HG03039 (cell line): ENCODE results near the gene FRMD3.
A peak's percentile ranks its signal among the peaks of the same experiment; 100 is the strongest.

Source experiments
- ATAC-seq: cut with Tn5 transposase; IDR thresholded peaks from one replicate; pipeline ENCODE4 v1.9.1; 2021; ENCODE audit warnings: mild to moderate bottlenecking, moderate library complexity; ENCODE audit not compliant: unreplicated experiment

The FRMD3 gene

GRCh38 chr9:83538172-83538889, at the start of gene FRMD3:
TSS of gene FRMD3 (minus strand) at chr9:83538401. CDS start at chr9:83538231, 170 bp downstream.
- ATAC-seq = no peak

GRCh38 chr9:83584995-83585394, 46.8 kb upstream of the FRMD3 start:
- no peak for ATAC-seq

GRCh38 chr9:83583151-83584014, 45.2 kb upstream of the FRMD3 start:
- no peak for ATAC-seq

- no peak for ATAC-seq
Observed at GRCh38 chr9:83582029-83582428, 43.8 kb upstream of the FRMD3 start.

- ATAC-seq = no peak
Observed at GRCh38 chr9:83574482-83574881, 36.3 kb upstream of the FRMD3 start.

GRCh38 chr9:83572524-83572923, 34.3 kb upstream of the FRMD3 start:
- ATAC-seq = no peak

- no peak for ATAC-seq
Observed at GRCh38 chr9:83570359-83570758, 32.2 kb upstream of the FRMD3 start.

- no peak for ATAC-seq
Observed at GRCh38 chr9:83569326-83569725, 31.1 kb upstream of the FRMD3 start.

DNA sequence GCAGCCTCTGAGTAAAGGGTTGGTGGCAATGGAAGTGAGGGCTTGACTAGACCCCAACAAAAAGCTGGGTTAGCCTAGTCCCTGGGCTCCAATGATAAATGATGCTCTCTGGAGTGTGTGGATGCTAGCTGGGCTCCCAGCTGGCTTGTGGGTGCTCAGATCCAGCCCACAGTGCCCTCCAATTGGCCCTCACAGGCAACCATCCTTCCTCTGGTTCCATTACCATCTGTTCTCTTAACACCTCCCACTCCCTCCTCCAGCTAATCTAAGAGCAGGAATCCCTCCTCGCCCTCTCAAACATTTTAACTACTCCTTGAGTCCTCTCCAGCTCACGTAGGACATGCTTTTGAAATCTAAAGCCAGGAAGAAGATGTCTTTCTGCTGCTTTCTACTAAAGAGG, 25.2 kb upstream of the FRMD3 start:
- no peak for ATAC-seq

- no peak for ATAC-seq
Observed at GRCh38 chr9:83560169-83560826, 22.1 kb upstream of the FRMD3 start.

GRCh38 chr9:83557771-83558170, 19.6 kb upstream of the FRMD3 start:
- ATAC-seq = no peak

GRCh38 chr9:83557317-83557716, 19.1 kb upstream of the FRMD3 start:
- no peak for ATAC-seq

DNA sequence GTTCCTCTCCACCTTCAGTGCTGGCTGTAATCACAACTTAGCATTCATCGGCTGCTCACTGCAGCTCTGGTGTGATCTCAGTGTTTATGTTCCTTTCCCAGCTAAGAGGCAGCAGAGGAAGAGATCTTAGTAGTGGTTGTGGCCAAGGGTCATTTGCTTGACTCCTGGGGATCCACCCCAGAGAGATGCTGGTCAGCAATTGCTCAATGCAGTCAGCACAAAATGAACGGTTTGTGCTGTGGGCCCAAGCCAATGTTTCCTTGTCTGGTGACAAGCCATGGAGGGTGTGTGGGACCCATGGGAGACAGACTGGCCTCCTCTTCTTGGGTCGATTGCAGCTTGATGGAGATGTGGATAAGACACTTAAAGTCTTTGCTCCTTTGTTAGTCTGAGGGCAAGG, 16.1 kb upstream of the FRMD3 start:
- no peak for ATAC-seq

- ATAC-seq = peak; percentile 90
Observed at GRCh38 chr9:83544002-83544698, 5.9 kb upstream of the FRMD3 start.

- ATAC-seq = no peak
Observed at GRCh38 chr9:83538890-83539238, 663 bp upstream of the FRMD3 start.

DNA sequence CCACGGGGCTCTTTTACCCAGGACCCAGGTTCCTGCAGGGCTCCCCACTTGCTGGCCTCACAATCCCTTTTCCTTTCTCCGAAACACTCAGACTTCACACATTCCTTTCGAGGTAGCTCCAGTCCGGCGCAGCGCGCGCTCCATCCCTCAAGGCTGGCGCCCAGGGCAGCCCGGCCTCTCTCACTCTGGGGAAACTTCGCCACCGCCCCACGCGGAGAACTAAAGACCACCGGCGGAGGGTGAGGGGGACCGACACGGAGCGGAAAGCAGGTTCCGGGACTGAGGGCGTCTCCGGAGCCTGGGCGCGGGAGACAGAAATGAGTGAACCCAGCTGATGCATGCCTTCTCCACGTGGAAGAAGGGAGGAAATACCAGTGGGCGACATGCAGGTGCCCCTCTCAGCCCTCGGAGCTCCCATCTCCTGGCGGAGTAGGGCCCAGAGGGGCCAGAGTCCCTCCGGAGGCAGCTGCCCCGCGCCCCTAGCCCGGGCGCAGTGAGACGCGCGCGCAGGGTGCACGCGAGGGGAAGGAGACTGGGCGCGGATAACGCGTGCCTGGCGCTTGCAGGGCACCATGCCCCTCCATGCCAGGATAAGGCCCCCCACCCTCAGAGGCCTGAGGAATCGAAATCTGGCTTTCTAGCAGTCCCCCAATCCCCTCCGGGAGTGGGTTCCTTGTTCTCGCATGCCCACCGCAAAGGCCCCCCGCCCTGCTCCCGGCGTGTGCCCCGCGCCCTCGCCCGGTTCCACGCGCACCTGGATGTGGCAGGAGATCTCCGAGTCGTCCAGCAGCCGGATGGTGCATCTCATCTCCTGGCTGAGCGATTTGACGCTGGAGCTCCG, 650 bp downstream of the FRMD3 start:
- ATAC-seq = no peak

DNA sequence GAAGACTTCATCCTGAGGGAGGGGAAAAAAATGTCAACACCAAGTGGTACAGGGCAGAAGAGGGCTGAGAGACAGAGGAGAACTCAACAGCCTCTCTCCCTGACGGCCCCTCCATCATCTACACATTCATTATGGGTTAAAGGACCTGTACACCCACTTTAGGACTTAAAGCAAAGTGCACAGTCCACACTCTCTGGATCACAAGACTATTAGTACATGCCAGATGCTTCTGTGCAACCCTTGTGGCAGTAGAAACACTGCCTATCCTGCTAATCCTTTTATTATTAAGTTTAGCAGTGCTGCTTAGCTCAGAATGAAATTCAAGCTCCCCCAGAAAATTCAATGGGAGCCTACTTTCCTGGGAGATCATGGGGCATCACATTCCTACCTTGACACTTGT, 1.9 kb downstream of the FRMD3 start:
- ATAC-seq = no peak

DNA sequence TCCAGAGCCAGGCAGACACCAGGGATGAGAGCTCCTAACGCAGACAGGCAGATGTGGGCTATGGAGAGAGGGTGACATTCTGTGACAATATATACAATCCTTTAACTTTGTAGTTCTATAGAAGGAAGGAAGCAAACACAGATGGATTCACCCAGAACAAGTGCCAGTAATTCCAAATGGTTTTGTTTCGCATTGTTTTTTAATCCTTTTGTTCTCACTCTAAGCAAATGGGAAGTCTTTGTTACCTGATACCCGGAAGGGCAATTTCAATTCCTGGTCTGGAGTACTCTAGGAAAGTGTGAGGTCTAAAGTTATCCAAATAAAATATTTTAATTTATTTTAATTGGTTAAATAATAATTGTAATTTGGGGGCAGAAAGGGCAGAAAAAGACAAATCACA, 2.5 kb downstream of the FRMD3 start:
- no peak for ATAC-seq

DNA sequence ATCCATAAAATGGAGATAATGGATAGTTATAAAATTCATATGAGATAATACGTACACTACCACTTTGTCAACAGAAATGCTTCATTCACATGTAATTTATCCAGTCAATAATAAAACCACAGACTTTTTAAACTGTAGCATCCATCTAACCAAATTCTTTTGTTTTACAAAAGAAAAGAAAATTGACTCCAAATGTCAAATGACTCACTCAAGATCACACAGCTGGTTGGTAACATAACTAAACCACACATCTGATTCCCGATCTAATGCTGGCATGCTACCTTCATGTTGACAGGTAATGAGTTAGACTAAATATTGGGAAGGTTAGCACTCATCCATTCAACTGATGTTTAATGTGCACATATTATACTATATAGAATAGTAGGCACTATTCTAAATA, 4.9 kb downstream of the FRMD3 start:
- ATAC-seq = no peak

DNA sequence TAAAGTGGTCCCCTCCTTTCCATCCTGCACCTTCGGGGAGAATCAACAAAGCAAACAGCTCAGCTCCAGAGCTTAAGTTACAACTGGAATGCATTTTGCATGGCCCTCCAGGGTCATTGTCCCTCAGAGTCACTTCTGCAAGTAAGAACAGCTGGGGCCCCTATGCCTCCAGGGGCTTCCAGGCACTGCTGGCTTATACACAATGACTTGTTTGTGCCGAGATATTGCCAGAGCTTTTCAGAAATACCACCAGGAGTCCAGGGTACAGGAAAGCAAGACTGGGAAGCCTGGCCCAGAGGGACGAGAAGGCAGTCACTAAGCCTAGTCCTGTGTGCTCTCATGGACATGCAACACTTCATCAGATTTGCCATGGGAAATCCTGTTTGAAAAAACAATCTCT, 11.3 kb downstream of the FRMD3 start:
- no peak for ATAC-seq
